ENCODE results near the gene ITGB3. TPM values are rescaled to one million over a fixed set of nuclear protein-coding genes. Genes with fewer than 3 reads are reported as not detected.

Gene ITGB3
- total and polyA plus RNA-seq, 2 of the 4 experiments (the other 2 are of a cell fraction) = 9.8 to 17.6 TPM

DNA sequence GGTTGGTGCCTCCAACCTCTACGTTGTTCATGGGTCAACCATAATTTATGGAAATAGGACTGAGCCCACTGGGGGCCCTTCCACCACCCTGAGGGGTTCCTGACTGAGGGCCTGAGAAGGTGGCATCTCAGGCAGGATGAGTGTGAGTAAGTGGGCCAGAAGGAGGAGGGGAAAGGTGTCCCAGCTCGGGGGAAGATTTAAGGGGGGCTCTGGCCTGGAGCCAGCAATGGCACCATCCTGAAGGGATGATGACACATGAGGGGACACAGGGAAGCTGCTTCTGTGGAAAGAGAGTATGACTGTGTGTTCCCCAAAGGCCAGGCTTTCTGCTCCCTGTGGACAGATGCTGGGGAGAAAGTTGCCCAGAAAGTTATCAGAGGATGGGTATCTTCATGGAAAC lies 25.8 kb upstream of the ITGB3 start:
- H3K4ac ChIP-seq (ENCODE audit: low read depth, low read length) = peak overlapping the region; percentile 40
- H3K4me1 ChIP-seq (ENCODE audit: control insufficient read depth, insufficient read depth, low read length) = peaks cover 28% of the 10 kb centered on the region
- peak overlapping the region; percentile 77 for H2AK5ac ChIP-seq (ENCODE audit: low read depth, low read length)
- peaks cover 17% of the 10 kb centered on the region for H3K9me1 ChIP-seq (ENCODE audit: insufficient read depth, low read length)
- no peak overlapping the region for H3K9ac ChIP-seq (ENCODE audit: low read depth, low read length)
- peak overlapping the region; percentile 62 for H2BK20ac ChIP-seq (ENCODE audit: low read depth, low read length)
- in situ Hi-C loops (cut with MboI; ENCODE audit: low sequenced_read_pairs) = loop anchor here (10.0 kb wide), 1 partner anchor 387 kb away; no protein-coding TSS in a partner anchor
- no peak overlapping the region for H3K4me3 ChIP-seq (ENCODE audit: insufficient read depth, low read depth, low read length)
- H3K36me3 ChIP-seq (ENCODE audit: control insufficient read depth, insufficient read depth, low read length) = no peaks in the 10 kb centered on the region
- ChIA-PET CTCF (no interaction called here), POLR2A (ENCODE audit: unreplicated experiment) (no interaction called here)
- peak overlapping the region; percentile 34; the same call in 1 of the 2 replicates for H3K23ac ChIP-seq (ENCODE audit: low read depth, low read length)
- H3K14ac ChIP-seq (replicated peaks; ENCODE audit: low read depth, low read length) = no peak overlapping the region; the same call in 1 of the 2 replicates
- no peak overlapping the region for H2BK5ac ChIP-seq (ENCODE audit: low read depth, low read length, poor library complexity, severe bottlenecking)
- H3K56ac ChIP-seq (ENCODE audit: extremely low read depth, insufficient read depth, low read length) = no peak overlapping the region
- H2AK9ac ChIP-seq (replicated peaks; ENCODE audit: low read depth, low read length, poor library complexity) = no peak overlapping the region
- peak overlapping the region; percentile 13 to 17; a peak in 1 of 4 replicates for H4K8ac ChIP-seq (ENCODE audit: low read depth in 2 of 2, low read length in 2 of 2)
- dilution Hi-C loops (cut with HindIII; ENCODE audit: low sequenced_read_pairs, unreplicated experiment) = no loop called here
- intact Hi-C loops (cut with micrococcal nuclease) = loop anchor here (2.0 kb wide), 1 partner anchor 387 kb away; no protein-coding TSS in a partner anchor
- H3K4me2 ChIP-seq (ENCODE audit: low read depth, low read length) = no peak overlapping the region
- peak overlapping the region; percentile 40; the same call in 2 of the 3 replicates for H2BK15ac ChIP-seq (ENCODE audit: low read depth, low read length)
- H3K27ac ChIP-seq (ENCODE audit: insufficient read depth, low read length) = no peak overlapping the region
- no peak for DNase-seq
- 89% methylated on average over 1 of the region's 2 CpGs; no CpG with 5 or more reads in 1 of the 2 experiments for WGBS, 2 experiments (ENCODE audit: extremely low coverage in 2 of 2, insufficient read length in 1 of 2)
- no peak for TF ChIP-seq CEBPB (IDR thresholded peaks at IDR 0.05; ENCODE audit: low read depth, low read length)
- TF ChIP-seq BHLHE40 (IDR thresholded peaks at IDR 0.05; ENCODE audit: low read depth, low read length) = no peak
- no peak for TF ChIP-seq SMC3 (IDR thresholded peaks at IDR 0.05; ENCODE audit: low read depth, low read length)
- TF ChIP-seq RFX5 (IDR thresholded peaks at IDR 0.05; ENCODE audit: low read depth, low read length) = no peak
- TF ChIP-seq CHD1 (IDR thresholded peaks at IDR 0.05; ENCODE audit: low read depth, low read length) = no peak
- TF ChIP-seq RCOR1 (IDR thresholded peaks at IDR 0.05; ENCODE audit: insufficient replicate concordance, low read length) = no peak
- TF ChIP-seq POLR2A (IDR thresholded peaks at IDR 0.05; ENCODE audit: low read depth, low read length) = no peak
- no peak for TF ChIP-seq FOS (IDR thresholded peaks at IDR 0.05; ENCODE audit: low read depth, low read length)
- TF ChIP-seq MXI1 (IDR thresholded peaks at IDR 0.05; ENCODE audit: borderline replicate concordance, low read depth, low read length) = no peak
- TF ChIP-seq MAFK (IDR thresholded peaks at IDR 0.05; ENCODE audit: low read depth, low read length) = no peak
- no peak for TF ChIP-seq MAZ (IDR thresholded peaks at IDR 0.05; ENCODE audit: borderline replicate concordance, low read depth, low read length)
- TF ChIP-seq, protein P1, sequence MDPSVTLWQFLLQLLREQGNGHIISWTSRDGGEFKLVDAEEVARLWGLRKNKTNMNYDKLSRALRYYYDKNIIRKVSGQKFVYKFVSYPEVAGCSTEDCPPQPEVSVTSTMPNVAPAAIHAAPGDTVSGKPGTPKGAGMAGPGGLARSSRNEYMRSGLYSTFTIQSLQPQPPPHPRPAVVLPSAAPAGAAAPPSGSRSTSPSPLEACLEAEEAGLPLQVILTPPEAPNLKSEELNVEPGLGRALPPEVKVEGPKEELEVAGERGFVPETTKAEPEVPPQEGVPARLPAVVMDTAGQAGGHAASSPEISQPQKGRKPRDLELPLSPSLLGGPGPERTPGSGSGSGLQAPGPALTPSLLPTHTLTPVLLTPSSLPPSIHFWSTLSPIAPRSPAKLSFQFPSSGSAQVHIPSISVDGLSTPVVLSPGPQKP (IDR thresholded peaks at IDR 0.05; ENCODE audit: borderline replicate concordance, low read depth, low read length) = no peak
- peak overlapping the region; percentile 29; the same call in 1 of the 2 replicates for H4K91ac ChIP-seq (ENCODE audit: insufficient read depth, low read depth, low read length)
- H4K5ac ChIP-seq (ENCODE audit: low read depth, low read length) = no peak overlapping the region
- no peak overlapping the region for H2AFZ ChIP-seq (replicated peaks; ENCODE audit: low read length, poor library complexity)
- ATAC-seq (ENCODE audit: low read depth) = no peak
- no peaks in the 10 kb centered on the region for H4K20me1 ChIP-seq (ENCODE audit: insufficient read depth, low read length)
- BruUV-seq (replicated peaks) = no TSS peak
- H3K9me3 ChIP-seq (ENCODE audit: control insufficient read depth, insufficient read depth, low read length) = no peaks in the 10 kb centered on the region
- H3K79me1 ChIP-seq (ENCODE audit: low read depth in 1 of 2, low read length in 2 of 2) = peaks cover 0 to 6% of the 10 kb centered on the region in 2 experiments; a peak in 1 of 4 replicates
- peak overlapping the region; percentile 62 for H2BK120ac ChIP-seq (ENCODE audit: low read depth, low read length)
- H3K18ac ChIP-seq (ENCODE audit: low read depth, low read length) = no peak overlapping the region; the same call in 1 of the 2 replicates
- H3K27me3 ChIP-seq (ENCODE audit: control insufficient read depth, insufficient read depth, low read length) = no peaks in the 10 kb centered on the region
